Vagina (tissue), 2 donors: ENCODE results near the gene FAR2.

Experiments
- POLR2AphosphoS5 ChIP-seq, 2 donors: sonication (generic); formaldehyde crosslinking; IDR thresholded peaks; one replicate each; pipeline ENCODE4 v1.9.0; 2017; ENCODE audit warnings: antibody characterized with exemption in 2 of 2, mild to moderate bottlenecking in 2 of 2, low read depth in 1 of 2; ENCODE audit not compliant: insufficient read depth in 1 of 2
- TF ChIP-seq, protein P1 (sequence below), 3 experiments: fragments of 450-650 bp in 2 of 3; fragments of 200-600 bp in 1 of 3; sonication (generic) in 1 of 3; IDR thresholded peaks; one replicate each; pipeline ENCODE4 v1.5.1; 2017 to 2019; ENCODE audit warnings: antibody characterized with exemption in 3 of 3, mild to moderate bottlenecking in 2 of 3, moderate library complexity in 2 of 3

- no peak for TF ChIP-seq POLR2AphosphoS5 (IDR thresholded peaks at IDR 0.05; ENCODE audit: insufficient read depth in 1 of 2, low read depth in 1 of 2)
- TF ChIP-seq, protein P1, sequence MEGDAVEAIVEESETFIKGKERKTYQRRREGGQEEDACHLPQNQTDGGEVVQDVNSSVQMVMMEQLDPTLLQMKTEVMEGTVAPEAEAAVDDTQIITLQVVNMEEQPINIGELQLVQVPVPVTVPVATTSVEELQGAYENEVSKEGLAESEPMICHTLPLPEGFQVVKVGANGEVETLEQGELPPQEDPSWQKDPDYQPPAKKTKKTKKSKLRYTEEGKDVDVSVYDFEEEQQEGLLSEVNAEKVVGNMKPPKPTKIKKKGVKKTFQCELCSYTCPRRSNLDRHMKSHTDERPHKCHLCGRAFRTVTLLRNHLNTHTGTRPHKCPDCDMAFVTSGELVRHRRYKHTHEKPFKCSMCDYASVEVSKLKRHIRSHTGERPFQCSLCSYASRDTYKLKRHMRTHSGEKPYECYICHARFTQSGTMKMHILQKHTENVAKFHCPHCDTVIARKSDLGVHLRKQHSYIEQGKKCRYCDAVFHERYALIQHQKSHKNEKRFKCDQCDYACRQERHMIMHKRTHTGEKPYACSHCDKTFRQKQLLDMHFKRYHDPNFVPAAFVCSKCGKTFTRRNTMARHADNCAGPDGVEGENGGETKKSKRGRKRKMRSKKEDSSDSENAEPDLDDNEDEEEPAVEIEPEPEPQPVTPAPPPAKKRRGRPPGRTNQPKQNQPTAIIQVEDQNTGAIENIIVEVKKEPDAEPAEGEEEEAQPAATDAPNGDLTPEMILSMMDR (IDR thresholded peaks at IDR 0.05): no peak
These were observed 525 bp upstream of the FAR2 start for GRCh38 chr12:29148596-29148910.
